ENCODE results near the gene BAIAP3. TPM values are rescaled to one million over a fixed set of nuclear protein-coding genes. Genes with fewer than 3 reads are reported as not detected.

Gene BAIAP3
- total RNA-seq, 1 donor from 2014 or later: 3.9 TPM

DNA sequence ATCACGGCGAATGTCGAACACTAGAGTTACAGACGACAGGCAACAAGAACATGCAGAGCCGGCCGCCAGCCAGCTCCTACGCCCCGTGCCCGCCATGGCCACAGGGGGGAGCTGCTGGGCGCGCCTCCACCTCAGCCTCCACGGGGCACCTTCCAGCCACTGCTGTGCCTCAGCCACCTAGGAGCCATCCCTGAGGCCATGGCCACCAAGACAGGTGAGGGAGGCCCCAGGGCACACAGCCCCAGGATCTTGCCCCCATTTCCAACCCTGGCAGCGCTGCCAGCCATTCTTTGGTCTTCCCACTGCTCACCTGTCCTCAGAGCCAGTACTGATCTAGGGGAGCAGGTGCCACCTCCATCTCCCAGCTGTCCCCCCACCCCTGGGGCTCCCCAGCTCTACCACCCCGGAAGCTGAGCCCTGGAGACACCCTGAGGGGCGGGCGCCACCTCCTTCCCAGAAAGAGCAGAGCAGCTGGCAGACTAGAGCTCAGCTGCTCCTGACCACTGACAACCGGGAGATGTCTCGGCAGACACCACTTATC lies 30.1 kb downstream of the BAIAP3 start:
- peak; percentile 52 for DNase-seq
- no peak overlapping the region for H3K27ac ChIP-seq (replicated peaks)
- TF ChIP-seq, protein P1, sequence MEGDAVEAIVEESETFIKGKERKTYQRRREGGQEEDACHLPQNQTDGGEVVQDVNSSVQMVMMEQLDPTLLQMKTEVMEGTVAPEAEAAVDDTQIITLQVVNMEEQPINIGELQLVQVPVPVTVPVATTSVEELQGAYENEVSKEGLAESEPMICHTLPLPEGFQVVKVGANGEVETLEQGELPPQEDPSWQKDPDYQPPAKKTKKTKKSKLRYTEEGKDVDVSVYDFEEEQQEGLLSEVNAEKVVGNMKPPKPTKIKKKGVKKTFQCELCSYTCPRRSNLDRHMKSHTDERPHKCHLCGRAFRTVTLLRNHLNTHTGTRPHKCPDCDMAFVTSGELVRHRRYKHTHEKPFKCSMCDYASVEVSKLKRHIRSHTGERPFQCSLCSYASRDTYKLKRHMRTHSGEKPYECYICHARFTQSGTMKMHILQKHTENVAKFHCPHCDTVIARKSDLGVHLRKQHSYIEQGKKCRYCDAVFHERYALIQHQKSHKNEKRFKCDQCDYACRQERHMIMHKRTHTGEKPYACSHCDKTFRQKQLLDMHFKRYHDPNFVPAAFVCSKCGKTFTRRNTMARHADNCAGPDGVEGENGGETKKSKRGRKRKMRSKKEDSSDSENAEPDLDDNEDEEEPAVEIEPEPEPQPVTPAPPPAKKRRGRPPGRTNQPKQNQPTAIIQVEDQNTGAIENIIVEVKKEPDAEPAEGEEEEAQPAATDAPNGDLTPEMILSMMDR (IDR thresholded peaks at IDR 0.05; ENCODE audit: borderline replicate concordance): peak; percentile 81
- H3K4me3 ChIP-seq: no peak overlapping the region
- H3K9me3 ChIP-seq (replicated peaks): no peaks in the 10 kb centered on the region
- H3K4me1 ChIP-seq: no peaks in the 10 kb centered on the region
- intact Hi-C loops (cut with micrococcal nuclease): no loop called here
- H3K27me3 ChIP-seq (ENCODE audit: low read depth): no peaks in the 10 kb centered on the region
- peaks cover 80% of the 10 kb centered on the region for H3K36me3 ChIP-seq

DNA sequence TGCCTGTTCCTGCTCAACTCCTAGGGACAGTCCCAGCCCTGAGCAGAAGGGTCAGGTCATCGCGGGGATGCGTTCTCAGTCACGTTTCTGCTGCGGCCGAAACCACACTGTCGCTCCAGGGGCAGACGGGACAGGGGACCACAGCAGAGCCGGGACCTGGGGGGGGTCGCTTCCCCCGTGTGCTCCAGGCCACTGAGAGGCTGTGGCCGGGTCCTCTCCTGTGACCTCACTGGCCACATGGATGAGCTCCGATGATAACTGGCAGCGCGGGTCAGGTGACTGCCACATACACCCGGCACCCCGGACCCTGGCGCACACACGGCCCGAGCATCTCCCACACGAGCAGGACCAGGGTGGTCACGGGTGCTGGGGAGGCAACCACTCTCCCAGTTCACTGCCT lies 31.1 kb downstream of the BAIAP3 start:
- DNase-seq: no peak
- Histone ChIP-seq H3K36me3 (peaks cover 81% of the 10 kb centered on the region), H3K4me3 (no peak overlapping the region), H3K27me3 (ENCODE audit: low read depth) (no peaks in the 10 kb centered on the region), H3K4me1 (no peaks in the 10 kb centered on the region), H3K27ac (replicated peaks) (no peak overlapping the region), H3K9me3 (replicated peaks) (no peaks in the 10 kb centered on the region)
- TF ChIP-seq, protein P1 (IDR thresholded peaks at IDR 0.05; ENCODE audit: borderline replicate concordance): no peak
- intact Hi-C loops (cut with micrococcal nuclease): no loop called here

DNA sequence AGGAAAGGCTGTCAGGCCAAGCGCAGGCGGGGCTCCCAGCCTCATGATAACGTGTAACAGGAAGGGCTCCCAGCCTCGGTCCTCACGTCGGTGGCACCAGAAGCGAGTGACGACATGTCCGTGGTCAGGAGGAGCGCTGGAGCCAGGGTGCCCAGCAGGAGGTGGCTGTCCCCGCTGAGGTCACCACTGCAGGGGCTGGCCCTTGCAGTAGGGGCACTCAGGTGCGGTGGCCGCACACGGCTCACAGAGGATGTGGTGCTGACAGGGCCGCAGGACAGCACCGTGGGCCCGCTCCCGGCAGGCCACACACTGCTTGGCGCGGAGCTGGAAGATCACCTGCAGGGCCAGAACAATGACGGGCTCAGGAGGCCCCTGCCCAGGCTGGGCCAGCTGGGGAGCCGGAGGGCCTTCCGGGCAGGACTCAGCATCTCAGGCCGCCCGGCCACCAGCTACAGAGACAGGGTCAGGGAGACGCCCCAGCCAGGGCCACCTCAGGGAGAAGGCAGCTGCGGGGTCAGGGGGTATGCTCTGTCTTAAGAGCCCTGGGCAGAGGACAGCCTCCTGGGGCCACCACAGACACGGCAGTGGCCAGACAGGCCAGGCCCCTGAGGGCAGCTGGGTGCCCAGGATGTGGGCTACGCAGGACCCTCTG lies 32.7 kb downstream of the BAIAP3 start:
- intact Hi-C loops (cut with micrococcal nuclease): no loop called here
- Histone ChIP-seq H3K27me3 (ENCODE audit: low read depth) (no peaks in the 10 kb centered on the region), H3K36me3 (peaks cover 75% of the 10 kb centered on the region), H3K9me3 (replicated peaks) (no peaks in the 10 kb centered on the region), H3K4me1 (no peaks in the 10 kb centered on the region), H3K27ac (replicated peaks) (no peak overlapping the region), H3K4me3 (no peak overlapping the region)
- TF ChIP-seq, protein P1 (IDR thresholded peaks at IDR 0.05; ENCODE audit: borderline replicate concordance): no peak
- DNase-seq: no peak

DNA sequence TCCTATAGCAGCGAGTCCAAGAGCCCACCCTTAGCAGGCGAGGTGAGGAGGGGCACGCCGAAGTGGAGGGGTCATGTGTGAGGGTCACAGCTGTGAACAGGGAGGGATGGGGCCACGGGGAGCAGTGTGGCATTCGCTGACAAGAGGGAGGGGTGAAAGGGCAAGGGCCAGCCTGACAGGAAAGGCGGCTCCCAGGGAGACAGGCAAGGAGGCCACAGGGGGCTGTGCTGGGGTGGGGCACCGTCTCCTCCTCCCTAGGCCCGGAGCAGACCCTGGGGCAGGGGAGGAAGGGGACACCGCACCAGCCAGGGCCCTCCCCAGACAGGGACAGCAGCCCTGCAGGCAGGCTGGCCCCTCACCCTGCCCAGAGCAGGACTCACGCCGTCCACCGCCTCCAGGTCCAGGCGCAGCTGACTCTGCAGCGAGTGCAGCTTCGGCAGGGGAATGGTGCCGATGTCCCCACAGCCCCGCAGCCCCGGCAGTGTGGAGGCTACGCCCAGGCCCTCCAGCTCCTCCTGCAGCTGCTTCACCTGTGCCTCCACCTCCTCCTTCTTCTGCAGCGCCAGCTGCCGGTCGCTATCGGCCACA lies 33.4 kb downstream of the BAIAP3 start:
- no peak overlapping the region for H3K27ac ChIP-seq (replicated peaks)
- TF ChIP-seq, protein P1 (IDR thresholded peaks at IDR 0.05; ENCODE audit: borderline replicate concordance): no peak
- no peak for DNase-seq
- H3K27me3 ChIP-seq (ENCODE audit: low read depth): no peaks in the 10 kb centered on the region
- H3K4me3 ChIP-seq: no peak overlapping the region
- intact Hi-C loops (cut with micrococcal nuclease): no loop called here
- H3K4me1 ChIP-seq: no peaks in the 10 kb centered on the region
- peaks cover 74% of the 10 kb centered on the region for H3K36me3 ChIP-seq
- H3K9me3 ChIP-seq (replicated peaks): no peaks in the 10 kb centered on the region

DNA sequence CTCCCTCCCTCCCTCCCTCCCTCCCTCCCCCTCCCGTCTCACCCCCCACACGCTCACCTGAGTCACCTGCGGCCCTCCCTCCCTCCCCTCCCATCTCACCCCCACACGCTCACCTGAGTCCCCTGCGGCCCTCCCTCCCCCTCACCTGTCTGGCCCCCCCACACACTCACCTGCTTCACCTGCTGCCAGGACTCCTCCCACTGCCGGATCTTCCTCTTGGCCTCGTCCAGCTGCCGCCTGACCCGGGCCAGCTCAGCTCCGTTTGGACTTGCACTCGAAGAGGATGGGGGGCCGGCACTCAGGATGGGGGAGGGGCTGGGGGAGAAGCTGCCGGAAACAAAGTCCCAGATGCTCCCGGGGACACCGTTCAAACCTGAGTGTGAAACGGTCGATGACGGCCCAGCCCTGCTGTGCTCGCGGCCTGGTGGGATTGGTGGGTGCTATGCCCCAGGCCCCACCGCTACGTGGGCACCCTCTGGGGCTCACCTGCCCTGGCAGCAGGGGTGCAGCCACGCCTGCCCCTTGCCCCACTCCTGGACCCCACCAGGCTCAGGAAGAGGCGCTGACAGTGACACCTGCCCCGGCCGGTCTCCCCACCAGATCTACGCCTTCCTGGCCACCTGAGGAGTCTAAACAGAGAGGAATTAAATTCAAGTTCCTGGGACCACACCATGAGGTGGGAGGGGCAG lies 34.2 kb downstream of the BAIAP3 start:
- H3K27me3 ChIP-seq (ENCODE audit: low read depth): no peaks in the 10 kb centered on the region
- TF ChIP-seq, protein P1 (IDR thresholded peaks at IDR 0.05; ENCODE audit: borderline replicate concordance): no peak
- no peaks in the 10 kb centered on the region for H3K4me1 ChIP-seq
- H3K4me3 ChIP-seq: no peak overlapping the region
- no peaks in the 10 kb centered on the region for H3K9me3 ChIP-seq (replicated peaks)
- no peak for DNase-seq
- H3K36me3 ChIP-seq: peaks cover 65% of the 10 kb centered on the region
- intact Hi-C loops (cut with micrococcal nuclease): no loop called here
- H3K27ac ChIP-seq (replicated peaks): no peak overlapping the region

Measured in left ventricle myocardium inferior (tissue), 1 donor.